ENCODE measurements around the gene WSCD2.

The WSCD2 gene

GRCh38 chr12:108131035-108131434 is 1.9 kb downstream of the WSCD2 start:
- DNase-seq = no peak

DNA sequence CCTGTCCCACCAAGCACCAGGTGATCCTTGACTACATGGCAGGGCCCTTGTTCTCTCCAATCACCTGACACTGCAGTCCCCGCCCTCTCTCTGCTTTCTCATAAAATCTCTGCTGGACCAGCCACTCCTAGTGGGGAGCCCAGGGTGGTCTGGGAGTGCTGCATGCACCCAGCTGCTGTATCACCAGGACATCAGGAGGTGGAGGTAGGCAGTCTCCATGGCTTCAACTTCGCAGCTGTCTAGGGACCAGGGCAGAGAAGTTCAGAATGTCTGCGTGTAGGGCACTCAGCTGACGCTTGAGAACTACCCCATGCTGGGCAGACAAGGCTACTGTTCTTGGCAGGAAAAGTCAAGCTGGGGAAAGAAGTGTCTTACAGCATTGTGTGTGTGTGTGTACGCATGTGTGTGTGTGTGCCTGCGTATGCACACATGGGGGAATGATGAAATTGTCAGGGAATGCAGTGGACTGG is 2.6 kb downstream of the WSCD2 start:
- no peak for DNase-seq

GRCh38 chr12:108133482-108133881 is 4.4 kb downstream of the WSCD2 start:
- DNase-seq = no peak

- no peak for DNase-seq
These were observed 5.7 kb downstream of the WSCD2 start for GRCh38 chr12:108134744-108135143.

- DNase-seq = no peak
These were observed 6.5 kb downstream of the WSCD2 start for GRCh38 chr12:108135627-108136026.

DNA sequence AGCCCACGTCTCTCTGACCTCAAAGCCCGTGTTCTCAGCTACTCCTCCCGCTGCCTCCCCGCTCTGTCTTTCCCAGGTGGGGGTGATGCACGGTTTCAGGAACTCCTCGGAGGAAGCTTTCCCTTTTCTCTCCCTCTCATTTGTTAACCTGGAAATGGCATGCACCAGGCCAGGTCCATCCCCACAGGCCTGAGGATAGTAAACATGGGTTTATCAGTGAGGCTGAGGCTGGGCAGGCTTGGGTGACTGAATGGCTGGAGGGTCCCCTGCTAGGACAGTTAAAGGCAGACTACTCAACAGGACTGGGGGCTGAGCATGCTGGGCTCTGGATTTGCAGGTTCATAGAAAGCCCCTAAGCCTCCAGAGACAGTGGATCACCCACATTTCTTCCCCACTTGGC is 7.6 kb downstream of the WSCD2 start:
- no peak for DNase-seq

GRCh38 chr12:108139454-108139853 is 10.4 kb downstream of the WSCD2 start:
- no peak for DNase-seq

- DNase-seq = no peak
These were observed 11.4 kb downstream of the WSCD2 start for GRCh38 chr12:108140501-108140900.

DNA sequence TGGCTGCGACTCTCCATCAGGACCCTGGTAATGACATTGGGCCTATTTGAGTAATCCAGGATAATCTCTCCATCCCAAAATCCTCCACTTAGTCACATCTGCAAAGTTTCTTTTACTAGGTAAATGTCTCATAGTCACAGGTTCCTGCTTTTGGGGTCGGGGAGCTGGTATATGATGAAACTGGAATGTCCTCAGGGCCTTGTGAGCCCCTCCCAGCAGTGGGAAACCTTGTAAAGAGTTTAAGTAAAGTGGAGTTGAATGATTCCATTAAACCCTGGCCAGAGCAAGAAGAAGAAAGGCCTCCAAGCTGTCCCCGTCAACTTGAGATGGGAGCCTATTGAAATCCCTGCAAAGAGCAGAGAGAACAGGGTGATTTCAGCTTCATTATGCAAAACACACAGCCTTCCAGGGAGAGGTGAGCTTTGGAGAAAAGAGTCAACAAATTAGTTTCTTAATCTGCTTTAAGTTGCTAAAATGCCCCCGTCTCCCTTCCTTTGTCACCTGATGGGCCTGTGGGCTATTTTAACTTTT is 12.6 kb downstream of the WSCD2 start:
- no peak for DNase-seq

DNA sequence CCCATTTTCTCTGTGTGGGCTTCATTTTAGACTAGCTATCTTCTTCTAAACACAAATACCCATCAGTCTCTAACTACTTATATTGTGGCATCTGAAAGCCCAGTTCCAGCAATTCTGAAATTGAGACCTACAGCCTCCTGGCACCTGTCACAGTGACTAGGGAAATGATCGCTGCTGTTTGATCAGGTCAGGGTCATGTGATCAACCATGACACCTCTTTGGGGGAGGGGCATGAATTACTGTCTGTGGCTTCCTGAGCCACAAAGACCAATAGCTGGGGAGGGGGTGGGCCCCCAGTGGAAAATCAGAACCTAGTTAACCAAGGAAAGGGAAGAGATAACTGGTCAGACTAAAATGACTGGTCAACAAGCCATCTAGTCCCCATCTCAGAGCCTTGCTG is 14.1 kb downstream of the WSCD2 start:
- no peak for DNase-seq

- no peak for DNase-seq
These were observed 15.0 kb downstream of the WSCD2 start for GRCh38 chr12:108144080-108144479.

GRCh38 chr12:108145011-108145410 is 15.9 kb downstream of the WSCD2 start:
- DNase-seq = no peak

DNA sequence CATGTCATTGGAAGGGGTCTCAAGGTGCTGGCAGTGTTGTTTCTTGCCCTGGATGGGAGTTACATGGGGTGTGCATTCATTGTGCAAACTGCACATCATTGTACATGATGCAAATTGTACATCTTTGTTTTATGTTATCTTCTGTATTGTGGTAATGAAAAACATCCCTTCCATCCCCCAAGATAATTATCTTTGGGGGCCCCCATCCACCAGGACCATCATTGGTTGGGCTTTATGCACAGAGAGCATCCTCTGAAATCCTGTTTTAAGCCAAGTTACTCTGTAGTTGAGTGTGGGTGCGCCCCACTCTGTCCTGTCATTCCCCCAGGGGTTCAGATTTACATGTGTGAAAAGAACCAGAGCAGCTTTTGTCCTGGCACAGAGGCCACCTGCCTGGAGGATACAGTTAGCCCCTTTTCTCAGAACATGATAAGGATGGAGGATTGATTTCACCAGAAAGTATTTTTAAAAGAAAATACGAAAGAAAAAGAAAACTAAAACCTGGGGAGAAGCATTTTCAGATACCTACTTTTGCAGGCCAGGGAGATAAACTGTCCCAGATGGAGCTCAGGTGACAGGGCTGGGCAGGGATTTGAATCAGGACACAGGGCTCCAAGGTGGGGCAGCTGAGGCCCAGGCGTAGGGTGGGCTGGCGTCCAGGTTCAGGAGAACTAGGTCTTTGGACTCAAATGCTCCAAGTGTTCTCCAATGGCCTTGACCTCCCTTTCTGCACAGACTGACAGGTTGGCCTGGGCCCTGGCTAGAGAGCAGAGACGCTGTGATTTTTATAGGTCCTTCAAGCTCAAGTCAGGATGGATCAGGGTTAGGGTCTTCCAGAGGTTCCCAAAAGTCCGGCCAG is 17.2 kb downstream of the WSCD2 start:
- DNase-seq = no peak

GRCh38 chr12:108147279-108147678 is 18.2 kb downstream of the WSCD2 start:
- DNase-seq = no peak

- no peak for DNase-seq
These were observed 19.5 kb downstream of the WSCD2 start for GRCh38 chr12:108148521-108149074.

DNA sequence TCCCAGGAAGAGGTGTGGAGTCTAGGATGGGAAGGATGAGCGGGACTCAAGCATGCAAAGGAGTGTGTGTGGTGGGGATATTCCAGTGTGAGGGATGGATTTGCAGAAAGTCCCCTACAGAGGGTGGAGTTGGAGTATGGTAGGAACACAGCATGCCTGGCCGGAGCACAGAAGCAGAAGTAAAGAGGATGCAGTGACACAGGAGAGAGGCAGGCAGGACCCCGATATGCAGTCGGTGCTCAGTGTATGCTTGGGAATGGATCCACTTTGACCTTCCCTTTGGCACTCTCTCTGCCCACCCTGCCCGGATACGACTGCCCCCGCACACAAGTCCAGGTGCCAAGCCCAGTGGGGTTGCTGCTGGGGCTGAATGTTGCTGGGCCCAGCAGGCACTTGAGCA is 21.3 kb downstream of the WSCD2 start:
- DNase-seq = no peak

- DNase-seq = no peak
These were observed 22.6 kb downstream of the WSCD2 start for GRCh38 chr12:108151533-108152169.

GRCh38 chr12:108152170-108152538 is 23.1 kb downstream of the WSCD2 start:
- no peak for DNase-seq

- no peak for DNase-seq
These were observed 27.6 kb downstream of the WSCD2 start for GRCh38 chr12:108156717-108157116.

GRCh38 chr12:108157870-108158459 is 28.9 kb downstream of the WSCD2 start:
- DNase-seq = no peak

- DNase-seq = no peak
These were observed 33.1 kb downstream of the WSCD2 start for GRCh38 chr12:108162207-108162606.

- DNase-seq = no peak
These were observed 37.4 kb downstream of the WSCD2 start for GRCh38 chr12:108166505-108166904.

GRCh38 chr12:108167974-108168373 is 38.9 kb downstream of the WSCD2 start:
- no peak for DNase-seq

- no peak for DNase-seq
These were observed 40.6 kb downstream of the WSCD2 start for GRCh38 chr12:108169708-108170107.

All from activated CD4-positive, CD25-positive, alpha-beta regulatory T cell treated with anti-CD3 and anti-CD28 coated beads, Interleukin-2, amount 50 U/mL, for 72 hours (primary cell).